ENCODE measurements around the gene ECM1.

Gene ECM1

DNA sequence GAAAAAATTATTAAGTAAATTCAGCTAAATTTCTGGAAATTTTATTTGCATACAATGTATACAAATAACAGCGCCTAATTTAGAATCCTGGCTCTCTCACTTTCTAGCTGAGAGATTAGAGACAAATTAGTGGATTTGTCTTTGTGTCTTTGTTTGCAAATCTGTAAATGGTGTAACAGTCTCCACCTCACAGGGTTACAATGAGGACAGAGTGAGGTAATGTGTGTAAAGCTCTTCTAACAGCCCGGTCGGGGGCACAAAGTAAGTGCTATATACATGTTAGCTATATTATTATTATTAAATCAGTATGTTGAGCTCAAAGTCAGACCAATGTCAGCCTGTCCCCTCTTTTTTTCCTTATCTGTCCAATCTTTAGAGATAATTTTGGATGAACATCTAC lies 36.3 kb downstream of the ECM1 start:
- no peak for TF ChIP-seq GATA2 (IDR thresholded peaks at IDR 0.05; ENCODE audit: low read depth, low read length)
- no peak for TF ChIP-seq GATA3 (IDR thresholded peaks at IDR 0.05; ENCODE audit: low read depth, low read length)

DNA sequence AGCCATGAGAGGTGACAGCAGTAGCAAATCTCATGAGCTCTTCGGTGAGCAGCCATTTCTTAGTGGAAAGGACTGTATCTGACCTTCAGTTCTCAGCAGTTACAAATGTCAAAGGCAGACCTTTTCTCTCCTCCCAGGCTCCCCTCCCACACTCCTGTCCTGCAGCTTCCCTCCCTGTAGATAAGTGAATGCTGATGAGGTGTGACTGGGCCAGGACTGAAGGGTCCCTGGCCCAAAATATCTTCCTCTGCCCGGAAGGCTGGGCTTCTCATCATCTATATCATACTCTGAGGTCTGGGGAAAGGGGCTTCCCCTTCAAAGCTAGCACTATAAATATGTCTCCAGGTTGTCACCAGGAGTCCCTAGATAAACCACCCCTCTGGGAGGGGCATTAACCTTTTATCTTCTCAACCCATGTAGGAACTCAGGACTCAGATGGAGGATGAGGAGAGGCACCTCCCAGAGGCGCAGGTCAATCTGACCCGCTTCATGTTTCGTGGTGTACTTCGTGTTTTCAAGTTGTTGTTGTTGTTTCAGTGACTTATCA lies 37.6 kb downstream of the ECM1 start:
- TF ChIP-seq GATA3 (IDR thresholded peaks at IDR 0.05; ENCODE audit: low read depth, low read length), result no peak
- no peak for TF ChIP-seq GATA2 (IDR thresholded peaks at IDR 0.05; ENCODE audit: low read depth, low read length)

GRCh38 chr1:150546294-150546937 lies 38.5 kb downstream of the ECM1 start:
- TF ChIP-seq GATA2 (IDR thresholded peaks at IDR 0.05; ENCODE audit: low read depth, low read length) (no peak), GATA3 (IDR thresholded peaks at IDR 0.05; ENCODE audit: low read depth, low read length) (no peak)

DNA sequence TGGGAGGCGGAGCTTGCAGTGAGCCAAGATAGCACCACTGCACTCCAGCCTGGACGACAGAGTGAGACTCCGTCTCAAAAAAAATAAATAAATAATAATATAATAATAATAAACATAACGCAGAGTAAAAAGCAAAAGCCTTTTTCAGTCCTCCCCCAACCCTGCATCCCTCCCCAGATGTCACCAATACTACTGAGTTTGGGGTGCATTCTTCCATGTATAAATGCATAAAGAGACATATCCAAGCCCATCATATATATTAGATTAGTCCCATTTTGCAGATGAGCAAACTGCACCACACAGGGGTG lies 40.4 kb downstream of the ECM1 start:
- TF ChIP-seq GATA2 (IDR thresholded peaks at IDR 0.05; ENCODE audit: low read depth, low read length), result no peak
- TF ChIP-seq GATA3 (IDR thresholded peaks at IDR 0.05; ENCODE audit: low read depth, low read length), result no peak

- TF ChIP-seq GATA2 (IDR thresholded peaks at IDR 0.05; ENCODE audit: low read depth, low read length) (no peak), GATA3 (IDR thresholded peaks at IDR 0.05; ENCODE audit: low read depth, low read length) (no peak)
Observed at GRCh38 chr1:150548632-150549495, 41.0 kb downstream of the ECM1 start, which contains the start of gene ADAMTSL4. ADAMTSL4 (plus strand) TSS chr1:150549408; CDS start chr1:150552289, 2,881 bp downstream.

GRCh38 chr1:150549496-150550221 lies 41.8 kb downstream of the ECM1 start:
- no peak for TF ChIP-seq GATA3 (IDR thresholded peaks at IDR 0.05; ENCODE audit: low read depth, low read length)
- no peak for TF ChIP-seq GATA2 (IDR thresholded peaks at IDR 0.05; ENCODE audit: low read depth, low read length)

- no peak for TF ChIP-seq GATA3 (IDR thresholded peaks at IDR 0.05; ENCODE audit: low read depth, low read length)
- TF ChIP-seq GATA2 (IDR thresholded peaks at IDR 0.05; ENCODE audit: low read depth, low read length), result no peak
Observed at GRCh38 chr1:150550222-150551050, 42.5 kb downstream of the ECM1 start.

GRCh38 chr1:150551051-150551783 lies 43.3 kb downstream of the ECM1 start:
- TF ChIP-seq GATA3 (IDR thresholded peaks at IDR 0.05; ENCODE audit: low read depth, low read length), result no peak
- TF ChIP-seq GATA2 (IDR thresholded peaks at IDR 0.05; ENCODE audit: low read depth, low read length), result no peak

- TF ChIP-seq GATA3 (IDR thresholded peaks at IDR 0.05; ENCODE audit: low read depth, low read length), result no peak
- no peak for TF ChIP-seq GATA2 (IDR thresholded peaks at IDR 0.05; ENCODE audit: low read depth, low read length)
Observed at GRCh38 chr1:150551784-150552127, 43.8 kb downstream of the ECM1 start.

- no peak for TF ChIP-seq GATA2 (IDR thresholded peaks at IDR 0.05; ENCODE audit: low read depth, low read length)
- TF ChIP-seq GATA3 (IDR thresholded peaks at IDR 0.05; ENCODE audit: low read depth, low read length), result no peak
Observed at GRCh38 chr1:150552128-150552910, 44.4 kb downstream of the ECM1 start.

- no peak for TF ChIP-seq GATA3 (IDR thresholded peaks at IDR 0.05; ENCODE audit: low read depth, low read length)
Observed at GRCh38 chr1:150552911-150553289, 45.0 kb downstream of the ECM1 start.

DNA sequence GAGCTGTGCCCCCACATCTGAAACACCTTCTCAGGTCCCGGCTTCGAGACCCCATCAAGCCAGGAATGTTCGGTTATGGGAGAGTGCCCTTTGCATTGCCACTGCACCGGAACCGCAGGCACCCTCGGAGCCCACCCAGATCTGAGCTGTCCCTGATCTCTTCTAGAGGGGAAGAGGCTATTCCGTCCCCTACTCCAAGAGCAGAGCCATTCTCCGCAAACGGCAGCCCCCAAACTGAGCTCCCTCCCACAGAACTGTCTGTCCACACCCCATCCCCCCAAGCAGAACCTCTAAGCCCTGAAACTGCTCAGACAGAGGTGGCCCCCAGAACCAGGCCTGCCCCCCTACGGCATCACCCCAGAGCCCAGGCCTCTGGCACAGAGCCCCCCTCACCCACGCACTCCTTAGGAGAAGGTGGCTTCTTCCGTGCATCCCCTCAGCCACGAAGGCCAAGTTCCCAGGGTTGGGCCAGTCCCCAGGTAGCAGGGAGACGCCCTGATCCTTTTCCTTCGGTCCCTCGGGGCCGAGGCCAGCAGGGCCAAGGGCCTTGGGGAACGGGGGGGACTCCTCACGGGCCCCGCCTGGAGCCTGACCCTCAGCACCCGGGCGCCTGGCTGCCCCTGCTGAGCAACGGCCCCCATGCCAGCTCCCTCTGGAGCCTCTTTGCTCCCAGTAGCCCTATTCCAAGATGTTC lies 45.6 kb downstream of the ECM1 start:
- TF ChIP-seq GATA2 (IDR thresholded peaks at IDR 0.05; ENCODE audit: low read depth, low read length) (no peak), GATA3 (IDR thresholded peaks at IDR 0.05; ENCODE audit: low read depth, low read length) (no peak)
